HL-60 (cell line): ENCODE results near the gene MOAP1.

Experiments used
- CTCF ChIP-seq: IDR thresholded peaks from one replicate; pipeline ENCODE4 v1.5.1; 2011; ENCODE audit warnings: low read length, control low read depth, inconsistent platforms; ENCODE audit not compliant: insufficient read depth
- POLR2AphosphoS5 ChIP-seq: IDR thresholded peaks from 2 replicates; pipeline ENCODE4 v1.6.1; 2012; ENCODE audit warnings: low read depth
- SPI1 ChIP-seq: IDR thresholded peaks from 2 replicates; pipeline ENCODE4 v1.6.1; 2012; ENCODE audit warnings: low read depth, mild to moderate bottlenecking, borderline replicate concordance

GRCh38 chr14:93137864-93138263 is 46.8 kb downstream of the MOAP1 start:
- no peak for TF ChIP-seq CTCF
- TF ChIP-seq SPI1 = no peak
- TF ChIP-seq POLR2AphosphoS5 = no peak
